Glomerular endothelial cell (primary cell): ENCODE results near the gene PLA2G4B. TPM values are rescaled to one million over a fixed set of nuclear protein-coding genes. Genes with fewer than 3 reads are reported as not detected.

Experiments used
- DNase-seq: peaks from one replicate; pipeline ENCODE4 v3.0.0-alpha.2; 2011; ENCODE audit warnings: low read depth, low spot score; ENCODE audit errors: extremely low read depth
- total RNA-seq: library from RNA; depleted of rRNA; stranded (reverse); fragments of >200 nt; gene quantifications from 2 replicates; pipeline ENCODE4 v1.2.3, GENCODE V29; 2015

Gene PLA2G4B
- total RNA-seq, 1 donor from 2014 or later = 0.58 TPM

GRCh38 chr15:41866872-41867579, 28.4 kb downstream of the PLA2G4B start:
- DNase-seq = no peak

DNA sequence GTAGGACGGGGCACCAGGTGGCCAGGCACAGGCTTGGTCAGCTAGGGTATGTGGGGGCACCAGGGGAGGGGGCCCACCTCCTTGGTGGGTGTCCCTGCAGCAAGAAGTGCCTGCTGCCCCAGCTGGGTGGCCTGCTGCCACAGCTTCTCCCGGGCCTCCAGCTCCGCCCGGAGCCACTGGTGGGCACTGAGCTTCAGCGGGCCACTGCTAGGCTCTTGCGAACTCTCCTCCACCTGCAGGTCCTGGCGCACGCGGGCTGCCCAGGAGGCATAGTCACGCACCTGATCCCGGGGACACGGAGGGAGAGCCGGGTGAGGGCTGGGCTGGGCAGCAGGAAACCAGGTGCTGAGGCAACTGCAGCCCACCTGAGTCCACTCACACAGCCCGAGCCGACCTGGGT, 29.7 kb downstream of the PLA2G4B start:
- no peak for DNase-seq

DNA sequence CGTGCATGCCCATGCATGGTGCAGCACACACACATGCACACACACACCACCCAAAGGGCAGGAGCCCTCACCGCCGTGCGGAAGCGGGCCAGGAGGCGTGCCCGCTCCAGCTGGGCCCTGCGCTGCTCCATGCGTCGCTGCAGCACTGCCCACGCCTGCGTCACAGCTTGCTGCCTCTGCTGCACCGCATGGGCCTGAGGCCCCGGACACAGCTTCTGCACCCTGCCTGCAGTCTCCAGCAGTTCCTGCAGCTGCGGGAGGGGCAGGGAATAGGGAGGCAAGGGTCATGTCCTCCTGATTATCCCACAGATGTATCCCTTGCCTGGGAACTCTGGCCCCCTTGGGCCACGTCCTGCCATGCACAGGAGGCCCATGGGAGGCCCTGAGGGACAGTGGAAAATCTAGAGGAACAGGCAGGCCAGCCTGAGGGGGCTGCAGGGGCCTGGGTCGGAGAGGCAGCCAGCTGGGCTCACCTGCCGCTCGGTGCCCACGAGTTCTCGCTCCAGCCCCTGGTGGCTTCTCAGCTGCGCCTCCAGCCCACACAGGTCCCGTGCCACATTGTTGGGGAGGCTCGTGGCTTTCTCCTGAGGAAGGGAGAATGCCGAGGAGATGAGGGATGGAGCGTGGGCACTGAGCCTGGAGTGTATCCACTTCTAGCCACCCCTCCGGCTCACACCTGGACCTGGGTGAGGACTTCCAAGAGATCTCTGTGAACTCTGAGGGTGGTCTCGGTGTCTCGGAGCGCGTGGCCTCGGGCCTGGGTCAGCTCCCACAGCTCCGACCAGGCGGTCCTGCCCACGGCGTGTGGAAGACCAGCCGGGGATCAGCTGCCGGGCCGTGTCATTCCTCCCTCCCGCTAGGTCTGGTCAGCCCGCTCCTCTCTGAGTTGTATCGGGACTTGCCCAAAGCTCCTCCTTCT, 31.4 kb downstream of the PLA2G4B start:
- DNase-seq = no peak

DNA sequence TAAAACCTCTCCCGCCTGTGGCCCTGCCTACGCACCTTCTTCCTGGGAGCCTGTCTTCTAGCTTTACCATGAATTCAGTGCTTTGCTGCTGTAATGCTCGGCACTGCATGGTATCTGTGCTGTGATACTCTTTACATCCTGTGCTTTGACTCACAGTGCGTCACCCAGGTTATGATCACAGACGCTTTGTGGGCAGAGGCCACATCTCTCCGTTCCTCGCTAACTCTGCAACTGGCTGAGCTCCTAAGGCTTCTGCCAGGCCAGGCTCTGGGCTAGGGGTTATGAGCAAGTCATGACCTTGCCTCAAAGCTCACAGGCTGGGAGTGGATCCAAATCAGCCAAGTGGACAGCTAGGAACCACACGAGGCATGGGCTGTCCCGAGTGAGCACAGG, 32.0 kb downstream of the PLA2G4B start:
- no peak for DNase-seq

DNA sequence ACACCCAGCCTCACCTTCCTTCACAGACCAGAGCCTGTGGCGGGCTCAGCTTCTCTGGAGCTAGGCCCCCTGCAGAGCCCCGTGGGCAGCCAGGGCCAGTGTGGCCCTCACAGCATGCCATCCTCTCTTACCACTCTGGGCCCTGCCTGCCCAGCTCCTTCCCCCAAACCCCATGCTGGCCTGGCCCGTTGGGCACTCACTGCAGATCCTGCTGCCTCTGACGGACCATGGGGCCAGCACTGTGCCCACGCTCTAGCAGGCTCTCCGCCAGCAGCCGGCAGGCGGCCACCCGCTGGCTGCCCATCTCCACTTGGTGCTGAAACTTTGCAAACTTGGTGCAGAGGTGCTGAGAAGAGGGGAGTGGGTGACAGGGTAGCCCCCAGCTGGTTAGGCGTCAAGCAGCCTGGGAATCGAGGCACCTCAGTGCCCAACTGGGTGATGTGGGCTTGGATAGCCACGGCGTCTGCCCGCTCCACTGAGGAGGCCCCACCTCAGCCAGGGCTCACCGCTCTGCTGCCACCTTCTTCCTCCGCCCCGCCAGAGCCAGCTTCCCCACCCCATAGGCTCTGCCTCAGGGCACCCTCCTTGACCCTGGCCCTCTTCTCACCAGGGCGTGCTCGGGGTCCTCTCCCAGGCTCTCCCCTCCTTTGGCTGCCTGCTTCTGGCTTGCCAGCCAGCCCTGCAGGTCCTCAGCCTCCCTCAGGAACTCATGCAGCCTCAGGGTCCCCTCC, 32.7 kb downstream of the PLA2G4B start:
- DNase-seq = no peak

DNA sequence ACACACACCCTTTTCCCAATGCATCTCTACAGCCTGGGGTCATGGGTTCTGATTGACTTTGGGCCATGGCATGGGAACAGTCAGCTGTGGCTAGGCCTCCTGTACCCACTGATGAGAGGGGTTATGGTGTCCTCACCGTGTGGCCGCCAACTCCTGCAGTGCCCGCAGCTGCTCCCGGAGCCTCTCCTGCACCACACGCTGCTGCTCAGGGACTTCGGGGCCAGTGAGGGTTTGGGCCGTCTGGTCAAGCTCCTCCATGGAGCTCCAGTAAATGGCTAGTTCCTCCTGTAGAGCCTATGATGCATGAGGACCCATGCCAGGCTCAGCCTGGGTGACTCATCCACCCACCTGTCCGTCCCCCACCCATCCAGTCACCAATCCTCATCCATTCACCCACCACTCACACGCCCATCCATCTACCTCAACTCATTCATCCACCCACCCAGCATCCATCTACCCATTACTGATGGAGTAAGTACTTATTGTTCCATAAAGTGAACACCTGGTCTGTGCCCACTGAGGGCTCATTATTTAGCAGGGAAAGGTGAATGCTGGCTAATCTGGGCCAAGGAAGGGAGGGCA, 33.6 kb downstream of the PLA2G4B start:
- no peak for DNase-seq

GRCh38 chr15:41873711-41874110, 35.1 kb downstream of the PLA2G4B start:
- DNase-seq = no peak

DNA sequence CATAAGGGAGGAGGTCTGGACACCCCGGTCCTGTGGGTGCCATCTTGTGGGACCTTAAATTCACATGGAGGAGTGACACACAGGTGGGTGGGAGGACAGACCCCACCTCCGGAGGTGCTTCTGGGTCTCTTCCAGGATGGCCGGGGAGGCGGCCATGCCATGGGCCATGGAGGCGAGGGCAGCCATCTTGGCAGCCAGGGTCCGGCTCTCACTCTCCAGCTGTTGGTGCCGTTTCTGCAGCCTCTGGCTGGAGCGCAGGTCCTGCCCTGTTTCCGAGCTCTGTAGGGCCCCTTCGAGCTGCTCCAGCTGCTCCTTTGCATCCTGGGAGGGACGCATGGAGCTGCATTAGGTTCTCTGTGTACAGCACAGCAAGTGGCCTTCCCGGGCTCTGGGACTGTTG, 36.1 kb downstream of the PLA2G4B start:
- DNase-seq = no peak

DNA sequence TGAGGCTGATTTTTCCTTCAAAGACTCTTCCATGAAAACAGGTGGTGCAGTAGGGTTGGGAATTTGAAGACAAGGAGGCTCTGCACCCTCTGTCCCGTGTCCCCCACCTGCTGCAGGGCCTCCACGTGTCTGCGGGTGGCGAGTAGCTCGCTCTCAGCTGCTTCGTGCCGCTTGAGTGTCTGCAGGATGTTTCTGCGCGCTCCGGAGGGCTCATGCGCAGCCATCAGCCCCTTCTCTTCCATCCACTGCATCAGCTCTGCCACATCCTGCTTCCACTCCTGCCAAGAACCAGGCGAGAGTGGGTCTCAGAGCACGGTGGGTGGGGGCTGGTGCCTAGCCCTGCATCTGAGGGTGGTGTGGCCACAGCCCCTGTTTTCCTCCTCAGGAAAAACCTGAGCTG, 37.4 kb downstream of the PLA2G4B start:
- DNase-seq = no peak

DNA sequence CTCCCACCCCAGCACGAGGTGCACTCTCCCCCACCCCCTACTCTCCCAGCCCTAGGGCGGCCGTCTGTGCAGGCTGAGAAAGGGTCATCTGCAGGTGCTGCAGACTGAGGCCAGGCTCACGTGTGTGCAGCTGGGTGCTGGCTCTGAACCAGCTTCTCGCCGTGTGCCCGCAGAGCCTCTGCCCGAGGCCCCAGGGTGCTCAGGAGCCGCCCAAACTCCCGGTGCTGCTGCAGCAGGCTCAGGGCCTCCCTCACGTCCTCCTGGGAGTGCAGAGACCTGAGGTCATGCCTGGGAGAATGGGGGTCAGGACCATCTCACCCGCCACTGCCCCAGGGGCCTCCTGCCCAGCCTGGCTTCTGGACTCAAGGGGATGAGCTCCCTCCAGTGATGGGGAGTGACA, 38.0 kb downstream of the PLA2G4B start:
- no peak for DNase-seq

GRCh38 chr15:41877631-41878354, 39.1 kb downstream of the PLA2G4B start:
- DNase-seq = no peak

GRCh38 chr15:41878355-41878699, 39.7 kb downstream of the PLA2G4B start:
- DNase-seq = no peak

- no peak for DNase-seq
Measured at GRCh38 chr15:41879321-41879845, 40.7 kb downstream of the PLA2G4B start.

DNA sequence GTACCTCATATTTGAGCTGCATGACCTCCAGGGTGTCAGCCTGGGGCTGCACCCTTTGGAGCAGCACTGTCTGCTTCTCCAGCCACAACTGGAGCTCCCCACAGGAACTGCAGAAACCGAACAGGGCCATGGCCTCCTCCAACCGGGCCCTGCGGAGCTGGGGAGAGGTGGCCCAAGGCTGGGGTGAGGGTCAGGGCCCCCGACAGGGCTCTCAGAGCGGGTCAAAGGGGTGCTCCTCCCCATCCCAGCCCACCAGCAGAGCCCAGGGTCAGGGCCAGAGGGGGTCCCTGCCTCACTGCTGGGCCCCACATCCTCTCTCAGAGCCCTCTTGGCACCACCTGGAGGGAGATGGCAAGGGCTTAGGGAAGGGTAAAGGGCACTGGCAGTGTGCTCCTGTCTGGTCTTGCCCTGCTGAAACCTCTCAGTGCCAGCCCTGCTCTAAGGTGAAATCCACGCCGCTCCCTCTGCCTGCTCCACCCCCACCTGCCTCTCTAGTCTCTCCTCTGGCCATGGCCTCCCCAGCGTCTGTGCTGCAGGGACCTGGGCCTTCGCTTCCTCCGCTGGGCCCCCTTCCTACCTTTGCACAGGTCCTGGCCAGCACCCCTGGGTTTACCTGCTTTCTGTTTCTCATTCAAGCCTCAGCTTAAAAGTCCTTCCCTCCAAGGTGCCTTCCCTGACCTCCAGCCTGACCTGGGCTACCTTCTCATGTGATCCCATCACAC, 41.7 kb downstream of the PLA2G4B start:
- DNase-seq = no peak

DNA sequence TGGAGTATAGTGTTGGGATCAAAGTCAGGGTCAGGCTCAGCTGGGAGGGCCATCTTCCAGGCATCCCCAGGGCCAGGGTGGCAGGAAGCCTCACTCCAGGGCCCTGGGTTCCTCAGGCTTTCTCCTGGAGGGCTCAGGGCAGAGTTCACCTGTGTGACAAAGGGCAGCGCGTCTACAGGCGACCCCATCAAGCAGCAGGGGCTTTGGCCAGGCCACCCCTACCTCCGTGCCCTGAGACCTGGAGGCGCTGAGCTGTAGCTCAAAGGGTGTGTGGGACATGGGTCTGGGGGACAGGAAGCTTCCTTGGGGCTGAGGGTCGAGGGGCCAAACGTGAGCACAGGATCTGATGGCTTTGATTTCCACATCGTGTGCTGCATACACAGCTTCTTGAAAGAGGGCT, 42.4 kb downstream of the PLA2G4B start:
- no peak for DNase-seq

DNA sequence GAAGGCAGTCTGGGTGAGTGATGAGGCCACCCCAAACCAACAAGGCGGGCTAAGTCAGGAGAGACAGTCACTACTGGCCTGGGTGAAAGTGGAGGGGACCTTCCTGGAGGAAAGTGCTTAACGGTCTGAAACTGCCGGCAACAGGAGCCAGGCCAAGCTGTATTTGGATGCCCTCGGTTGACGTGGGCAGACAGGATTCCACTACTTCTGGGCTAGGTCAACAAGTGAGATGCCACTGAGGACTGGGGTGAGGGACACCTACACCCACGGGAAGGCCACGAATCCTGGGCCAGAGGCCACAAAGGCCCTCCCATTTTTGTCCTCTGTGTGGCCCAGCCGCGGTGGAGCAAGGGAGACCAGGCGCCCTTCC, 42.9 kb downstream of the PLA2G4B start:
- no peak for DNase-seq

- DNase-seq = no peak
Measured at GRCh38 chr15:41881920-41882688, 43.5 kb downstream of the PLA2G4B start.

DNA sequence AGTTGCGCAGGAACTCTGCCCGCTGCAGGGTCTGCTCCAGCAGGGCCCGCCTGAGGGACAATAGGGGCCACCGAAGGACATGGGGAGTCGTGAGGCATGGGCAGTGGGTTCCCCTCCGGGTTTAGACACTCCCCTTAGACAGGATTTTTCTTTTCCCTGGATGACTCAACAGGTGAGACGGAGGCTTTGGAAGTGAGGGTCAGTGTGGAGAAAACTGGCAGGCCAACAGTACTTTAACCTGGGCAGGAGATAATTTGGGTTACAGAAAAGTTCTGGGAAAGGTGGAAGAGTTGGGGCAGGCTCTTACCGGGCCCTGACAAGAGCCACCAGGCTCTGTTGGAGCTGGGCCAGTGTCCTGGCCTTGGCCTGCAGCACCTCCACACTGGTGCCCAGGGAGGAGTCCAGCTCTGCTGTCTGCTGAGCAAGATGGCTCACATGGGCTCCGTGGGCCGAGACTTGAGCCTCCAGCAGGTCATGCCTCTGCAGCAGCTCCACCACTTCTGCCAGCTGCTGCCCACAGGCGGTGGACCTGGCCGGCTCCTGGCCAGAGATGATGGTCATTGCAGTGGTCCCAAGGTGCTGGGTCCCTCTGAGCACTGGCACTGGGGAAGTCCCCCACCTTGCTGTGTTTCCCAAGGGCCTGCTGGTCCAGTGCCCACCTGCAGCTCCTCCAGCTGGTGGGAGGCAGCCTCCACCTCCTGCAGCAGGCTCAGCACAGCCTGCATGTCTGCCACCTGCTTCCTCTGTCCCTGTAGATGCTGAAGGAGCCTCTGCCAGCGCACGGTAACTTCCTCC, 44.2 kb downstream of the PLA2G4B start:
- DNase-seq = no peak
